ENCODE data around the gene RFT1. TPM values are rescaled to one million over a fixed set of nuclear protein-coding genes. Genes with fewer than 3 reads are reported as not detected.

RFT1 gene
- total RNA-seq, 1 experiment from 2014 or later, result 26.3 TPM

DNA sequence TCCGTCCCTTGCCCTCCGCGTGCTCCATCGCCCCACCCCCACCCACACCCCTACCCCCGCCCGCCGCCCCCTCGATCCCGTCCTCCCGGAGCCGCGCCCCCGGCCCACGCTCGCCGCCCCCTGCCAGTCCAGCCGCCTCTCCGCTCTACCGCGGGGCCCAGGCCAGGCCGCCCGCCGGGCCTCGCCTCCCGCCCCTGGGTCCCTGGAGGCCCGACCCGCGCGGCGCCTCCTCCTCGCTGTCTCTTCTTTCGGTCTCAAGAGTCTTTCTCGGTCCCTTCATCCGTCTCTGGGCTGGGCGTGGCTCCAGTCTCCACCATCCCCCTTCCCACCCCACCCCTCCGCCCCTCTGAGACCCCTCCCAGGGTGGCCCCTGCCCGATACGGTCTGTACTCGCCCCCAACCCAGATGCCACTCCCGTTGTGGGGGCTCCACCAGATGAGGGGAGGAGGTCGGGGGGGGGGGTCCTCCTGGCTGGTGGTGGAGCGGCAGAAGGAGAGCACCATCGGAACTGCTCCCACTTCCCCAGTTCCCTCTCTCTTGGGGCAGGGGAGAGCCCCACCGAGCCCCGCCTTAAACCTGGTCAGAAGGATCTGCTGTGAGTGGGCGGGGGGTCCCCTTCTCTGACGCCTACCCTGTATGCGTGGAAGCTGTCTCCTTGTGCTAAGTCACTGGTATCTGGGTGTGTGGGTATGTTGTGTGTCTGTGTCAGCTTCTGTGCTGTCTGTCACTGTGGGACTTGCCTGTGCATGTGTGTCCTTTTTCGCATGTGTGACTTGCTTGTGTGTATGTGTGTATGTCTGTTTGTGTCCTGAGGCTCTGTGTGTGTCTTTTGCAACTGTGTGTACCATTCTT lies 31.8 kb upstream of the RFT1 start (continued):
- TF ChIP-seq, protein P1, sequence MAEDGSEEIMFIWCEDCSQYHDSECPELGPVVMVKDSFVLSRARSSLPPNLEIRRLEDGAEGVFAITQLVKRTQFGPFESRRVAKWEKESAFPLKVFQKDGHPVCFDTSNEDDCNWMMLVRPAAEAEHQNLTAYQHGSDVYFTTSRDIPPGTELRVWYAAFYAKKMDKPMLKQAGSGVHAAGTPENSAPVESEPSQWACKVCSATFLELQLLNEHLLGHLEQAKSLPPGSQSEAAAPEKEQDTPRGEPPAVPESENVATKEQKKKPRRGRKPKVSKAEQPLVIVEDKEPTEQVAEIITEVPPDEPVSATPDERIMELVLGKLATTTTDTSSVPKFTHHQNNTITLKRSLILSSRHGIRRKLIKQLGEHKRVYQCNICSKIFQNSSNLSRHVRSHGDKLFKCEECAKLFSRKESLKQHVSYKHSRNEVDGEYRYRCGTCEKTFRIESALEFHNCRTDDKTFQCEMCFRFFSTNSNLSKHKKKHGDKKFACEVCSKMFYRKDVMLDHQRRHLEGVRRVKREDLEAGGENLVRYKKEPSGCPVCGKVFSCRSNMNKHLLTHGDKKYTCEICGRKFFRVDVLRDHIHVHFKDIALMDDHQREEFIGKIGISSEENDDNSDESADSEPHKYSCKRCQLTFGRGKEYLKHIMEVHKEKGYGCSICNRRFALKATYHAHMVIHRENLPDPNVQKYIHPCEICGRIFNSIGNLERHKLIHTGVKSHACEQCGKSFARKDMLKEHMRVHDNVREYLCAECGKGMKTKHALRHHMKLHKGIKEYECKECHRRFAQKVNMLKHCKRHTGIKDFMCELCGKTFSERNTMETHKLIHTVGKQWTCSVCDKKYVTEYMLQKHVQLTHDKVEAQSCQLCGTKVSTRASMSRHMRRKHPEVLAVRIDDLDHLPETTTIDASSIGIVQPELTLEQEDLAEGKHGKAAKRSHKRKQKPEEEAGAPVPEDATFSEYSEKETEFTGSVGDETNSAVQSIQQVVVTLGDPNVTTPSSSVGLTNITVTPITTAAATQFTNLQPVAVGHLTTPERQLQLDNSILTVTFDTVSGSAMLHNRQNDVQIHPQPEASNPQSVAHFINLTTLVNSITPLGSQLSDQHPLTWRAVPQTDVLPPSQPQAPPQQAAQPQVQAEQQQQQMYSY (CRISPR knock-in tag; IDR thresholded peaks at IDR 0.05), result no peak

DNA sequence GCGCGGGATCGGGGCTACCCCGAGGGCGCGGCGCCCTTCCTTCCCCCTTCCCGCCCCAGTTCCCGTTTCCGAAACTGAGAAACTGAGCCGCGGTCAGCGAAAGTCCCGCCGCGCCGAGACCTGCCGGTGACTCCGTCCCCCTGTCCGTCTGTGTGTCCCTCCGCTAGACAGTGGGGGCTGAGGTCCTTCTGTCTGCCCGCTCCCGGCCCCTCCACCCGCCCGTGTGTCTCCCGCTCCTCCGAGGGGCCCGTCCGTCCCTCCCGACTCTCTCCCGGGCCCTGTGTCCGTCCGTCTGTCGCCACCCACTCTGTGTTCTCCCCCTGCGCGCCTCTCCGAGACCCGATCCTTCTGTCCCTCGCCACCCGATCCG lies 31.2 kb upstream of the RFT1 start:
- POLR2A ChIA-PET, result interaction anchor here (1.4 kb wide), 1 partner anchor 34 kb away, joined by 7 read pairs; no protein-coding TSS in a partner anchor
- peak overlapping the region; percentile 86 for H3K4me3 Mint-ChIP-seq
- H3K36me3 Mint-ChIP-seq, result no peaks in the 10 kb centered on the region
- DNase-seq (ENCODE audit: low spot score) (peak; percentile 24), ATAC-seq (no peak; the same call in 1 of the 2 replicates)
- H3K27me3 Mint-ChIP-seq (ENCODE audit: low read depth), result peaks cover 18% of the 10 kb centered on the region
- CTCF ChIA-PET, result interaction anchor here (1.1 to 3.2 kb wide), 10 partner anchors 8 to 341 kb away, joined by 3 to 27 read pairs (median 8); partner anchors contain the start of gene RFT1
- no peak for TF ChIP-seq ZNF263 (CRISPR knock-in tag; IDR thresholded peaks at IDR 0.05; ENCODE audit: low read depth)
- TF ChIP-seq, protein P1 (CRISPR knock-in tag; IDR thresholded peaks at IDR 0.05), result peak; percentile 26; the same call in 1 of the 2 replicates
- TF ChIP-seq, protein P2, sequence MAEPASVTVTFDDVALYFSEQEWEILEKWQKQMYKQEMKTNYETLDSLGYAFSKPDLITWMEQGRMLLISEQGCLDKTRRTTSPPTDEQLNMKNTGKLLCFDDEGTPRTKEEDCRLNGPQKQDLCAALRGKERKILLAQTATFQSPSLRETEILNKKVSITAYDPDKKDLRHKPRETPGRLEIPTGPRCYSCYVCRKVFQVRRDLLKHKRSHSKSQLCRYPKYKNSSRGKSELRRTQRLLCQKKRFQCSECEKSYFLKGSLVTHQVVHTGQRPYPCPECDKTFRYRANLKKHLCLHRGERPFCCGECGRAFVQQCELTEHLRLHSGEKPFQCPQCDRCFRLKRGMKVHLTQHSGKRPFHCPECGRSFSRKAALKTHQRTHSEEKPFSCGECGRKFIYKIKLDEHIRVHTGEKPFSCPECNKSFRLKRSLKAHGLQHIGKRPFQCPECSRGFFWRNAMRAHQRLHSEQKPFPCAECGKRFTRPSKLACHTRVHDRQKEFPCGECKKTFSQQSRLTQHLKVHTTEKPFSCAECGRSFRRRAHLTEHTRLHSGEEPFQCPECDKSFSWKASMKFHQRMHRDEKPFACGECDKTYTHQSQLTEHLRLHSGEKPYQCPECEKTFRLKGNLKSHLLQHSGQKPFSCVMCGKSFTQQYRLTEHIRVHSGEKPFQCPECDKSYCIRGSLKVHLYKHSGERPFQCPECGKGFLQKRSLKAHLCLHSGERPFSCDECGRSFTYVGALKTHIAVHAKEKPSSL (CRISPR knock-in tag; conservative IDR thresholded peaks at IDR 0.05), result no peak
- H3K9me3 Mint-ChIP-seq, result no peaks in the 10 kb centered on the region
- no peak overlapping the region for H3K27ac Mint-ChIP-seq
- peaks cover 40% of the 10 kb centered on the region for H3K4me1 Mint-ChIP-seq

DNA sequence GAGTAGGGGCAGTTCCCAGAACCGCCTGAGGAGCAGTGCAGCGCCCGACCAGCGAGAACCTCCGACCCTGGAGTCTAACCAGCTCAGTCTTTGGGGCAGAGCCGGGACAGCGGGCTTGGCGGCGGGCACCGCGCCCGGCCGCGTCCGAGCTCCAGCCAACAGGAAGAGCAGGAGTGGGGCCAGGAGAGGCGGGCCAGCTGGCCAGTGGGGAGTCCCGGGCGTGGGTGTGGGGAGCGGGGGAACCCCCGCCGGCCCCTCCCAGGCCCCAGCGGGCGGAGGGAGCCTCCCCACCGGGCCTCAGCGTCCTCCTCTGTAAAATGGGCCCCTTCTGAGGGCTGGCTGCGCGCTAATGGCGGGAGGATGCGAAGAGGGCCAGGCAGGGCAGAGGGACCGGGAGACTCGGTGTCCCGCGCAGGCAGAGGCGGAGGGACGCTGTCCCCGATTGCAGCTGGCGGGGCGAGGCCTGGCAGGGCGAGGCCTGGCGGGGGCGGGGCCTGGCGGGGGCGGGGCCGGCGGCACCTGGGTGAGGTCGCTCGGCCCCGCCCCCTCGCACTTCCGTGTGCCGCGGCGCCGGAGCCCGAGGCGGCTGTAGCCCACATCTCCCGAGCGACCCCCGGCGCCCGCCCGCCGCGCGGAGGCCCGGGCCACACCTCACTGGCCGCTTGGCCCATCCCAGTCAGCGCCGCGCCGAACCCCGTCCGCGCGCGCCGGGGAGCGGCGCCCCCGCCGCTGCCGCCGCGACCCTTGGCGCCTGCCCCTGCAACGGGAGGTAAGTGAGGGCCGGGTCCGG lies 30.6 kb upstream of the RFT1 start, which contains the start of gene PRKCD:
PRKCD (plus strand) TSS at position 550 of the 790 bp plus-strand sequence. CDS start 17,214 bp downstream, outside the sequence.
- no peaks in the 10 kb centered on the region for H3K9me3 Mint-ChIP-seq
- ATAC-seq (peak; percentile 76), DNase-seq (ENCODE audit: low spot score) (peak; percentile 81)
- CTCF ChIA-PET, result interaction anchor here (0.6 to 3.2 kb wide), 21 partner anchors 9 to 340 kb away, joined by 3 to 27 read pairs (median 4); partner anchors contain the start of gene RFT1
- TF ChIP-seq JUN (CRISPR knock-in tag; IDR thresholded peaks at IDR 0.05) (no peak), GTF2I (CRISPR knock-in tag; conservative IDR thresholded peaks at IDR 0.05) (peak; percentile 74; the same call in 1 of the 2 replicates), ATF1 (CRISPR knock-in tag; IDR thresholded peaks at IDR 0.05) (no peak), TP53 (CRISPR knock-in tag; IDR thresholded peaks at IDR 0.05) (peak; percentile 32; the same call in 1 of the 2 replicates), CREM (CRISPR knock-in tag; IDR thresholded peaks at IDR 0.05) (0 out of 2 replicates have a peak, but pooled peaks have one; percentile 7), ZNF671 (CRISPR knock-in tag; IDR thresholded peaks at IDR 0.05) (no peak), NR3C1 (CRISPR knock-in tag; conservative IDR thresholded peaks at IDR 0.05; ENCODE audit: low read depth) (no peak), ELF4 (CRISPR knock-in tag; IDR thresholded peaks at IDR 0.05; ENCODE audit: low read depth) (no peak), SP1 (CRISPR knock-in tag; conservative IDR thresholded peaks at IDR 0.05) (peak; percentile 22; the same call in 1 of the 2 replicates)
- TF ChIP-seq, protein P3, sequence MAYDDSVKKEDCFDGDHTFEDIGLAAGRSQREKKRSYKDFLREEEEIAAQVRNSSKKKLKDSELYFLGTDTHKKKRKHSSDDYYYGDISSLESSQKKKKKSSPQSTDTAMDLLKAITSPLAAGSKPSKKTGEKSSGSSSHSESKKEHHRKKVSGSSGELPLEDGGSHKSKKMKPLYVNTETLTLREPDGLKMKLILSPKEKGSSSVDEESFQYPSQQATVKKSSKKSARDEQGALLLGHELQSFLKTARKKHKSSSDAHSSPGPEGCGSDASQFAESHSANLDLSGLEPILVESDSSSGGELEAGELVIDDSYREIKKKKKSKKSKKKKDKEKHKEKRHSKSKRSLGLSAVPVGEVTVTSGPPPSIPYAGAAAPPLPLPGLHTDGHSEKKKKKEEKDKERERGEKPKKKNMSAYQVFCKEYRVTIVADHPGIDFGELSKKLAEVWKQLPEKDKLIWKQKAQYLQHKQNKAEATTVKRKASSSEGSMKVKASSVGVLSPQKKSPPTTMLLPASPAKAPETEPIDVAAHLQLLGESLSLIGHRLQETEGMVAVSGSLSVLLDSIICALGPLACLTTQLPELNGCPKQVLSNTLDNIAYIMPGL (CRISPR knock-in tag; IDR thresholded peaks at IDR 0.05), result 0 out of 2 replicates have a peak, but pooled peaks have one; percentile 62
- TF ChIP-seq, protein P4, sequence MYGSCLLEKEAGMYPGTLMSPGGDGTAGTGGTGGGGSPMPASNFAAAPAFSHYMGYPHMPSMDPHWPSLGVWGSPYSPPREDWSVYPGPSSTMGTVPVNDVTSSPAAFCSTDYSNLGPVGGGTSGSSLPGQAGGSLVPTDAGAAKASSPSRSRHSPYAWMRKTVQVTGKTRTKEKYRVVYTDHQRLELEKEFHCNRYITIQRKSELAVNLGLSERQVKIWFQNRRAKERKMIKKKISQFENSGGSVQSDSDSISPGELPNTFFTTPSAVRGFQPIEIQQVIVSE (CRISPR knock-in tag; IDR thresholded peaks at IDR 0.05; ENCODE audit: borderline replicate concordance), result no peak
- TF ChIP-seq, protein P5, sequence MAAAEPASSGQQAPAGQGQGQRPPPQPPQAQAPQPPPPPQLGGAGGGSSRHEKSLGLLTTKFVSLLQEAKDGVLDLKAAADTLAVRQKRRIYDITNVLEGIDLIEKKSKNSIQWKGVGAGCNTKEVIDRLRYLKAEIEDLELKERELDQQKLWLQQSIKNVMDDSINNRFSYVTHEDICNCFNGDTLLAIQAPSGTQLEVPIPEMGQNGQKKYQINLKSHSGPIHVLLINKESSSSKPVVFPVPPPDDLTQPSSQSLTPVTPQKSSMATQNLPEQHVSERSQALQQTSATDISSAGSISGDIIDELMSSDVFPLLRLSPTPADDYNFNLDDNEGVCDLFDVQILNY (CRISPR knock-in tag; IDR thresholded peaks at IDR 0.05), result no peak
- peaks cover 40% of the 10 kb centered on the region for H3K4me1 Mint-ChIP-seq
- no peak within 1 kb of the TSS for H3K27ac Mint-ChIP-seq
- peaks cover 18% of the 10 kb centered on the region for H3K27me3 Mint-ChIP-seq (ENCODE audit: low read depth)
- POLR2A ChIA-PET, result interaction anchor here (0.6 to 1.4 kb wide), 2 partner anchors 9 to 35 kb away, joined by 4 to 7 read pairs; no protein-coding TSS in a partner anchor
- H3K4me3 Mint-ChIP-seq, result peak within 1 kb of the TSS; percentile 86
- H3K36me3 Mint-ChIP-seq, result no peaks in the 10 kb centered on the region

All from WTC11 (cell line).